H9 (cell line): ENCODE measurements around the gene ETV6. TPM values are rescaled to one million over a fixed set of nuclear protein-coding genes. Genes with fewer than 3 reads are reported as not detected.

Experiments
- DNase-seq: peaks from one replicate; pipeline ENCODE4 v3.0.0-alpha.2; 2017
- H2AFZ ChIP-seq: one replicate; pipeline ENCODE4 v1.6.1; 2013; ENCODE audit warnings: mild to moderate bottlenecking, low read length, control low read depth, moderate library complexity
- H2AK5ac ChIP-seq: 2 replicates; pipeline ENCODE4 v1.6.1; 2013; ENCODE audit warnings: low read length, control low read depth, mixed read lengths; ENCODE audit not compliant: insufficient read length
- H2BK120ac ChIP-seq: one replicate; pipeline ENCODE4 v1.6.1; 2013; ENCODE audit warnings: low read depth, mild to moderate bottlenecking, low read length, control low read depth, inconsistent platforms; ENCODE audit not compliant: poor library complexity, severe bottlenecking
- H2BK12ac ChIP-seq: 2 replicates; pipeline ENCODE4 v1.6.1; 2013; ENCODE audit warnings: low read length, control low read depth, mixed read lengths, low read depth; ENCODE audit not compliant: insufficient read length
- H2BK15ac ChIP-seq: 2 replicates; pipeline ENCODE4 v1.6.1; 2013; ENCODE audit warnings: low read depth, low read length, control low read depth
- H2BK20ac ChIP-seq: one replicate; pipeline ENCODE4 v1.6.1; 2013; ENCODE audit warnings: low read depth, mild to moderate bottlenecking, low read length, control low read depth, inconsistent platforms; ENCODE audit not compliant: poor library complexity, severe bottlenecking
- H2BK5ac ChIP-seq: 2 replicates; pipeline ENCODE4 v1.6.1; 2013; ENCODE audit warnings: low read length, control low read depth, mixed read lengths; ENCODE audit not compliant: insufficient read length
- H3K14ac ChIP-seq: 2 replicates; pipeline ENCODE4 v1.6.1; 2013; ENCODE audit warnings: low read length, control low read depth; ENCODE audit not compliant: insufficient read depth
- H3K18ac ChIP-seq: 2 replicates; pipeline ENCODE4 v1.6.1; 2013; ENCODE audit warnings: low read depth, mild to moderate bottlenecking, mixed read lengths, low read length, control low read depth; ENCODE audit not compliant: insufficient read length
- H3K23ac ChIP-seq: 2 replicates; pipeline ENCODE4 v1.6.1; 2013; ENCODE audit warnings: low read length, control low read depth, mixed read lengths, low read depth; ENCODE audit not compliant: insufficient read length
- H3K23me2 ChIP-seq: 2 replicates; pipeline ENCODE4 v1.6.1; 2013; ENCODE audit warnings: low read depth, mild to moderate bottlenecking, mixed read lengths, low read length, control low read depth; ENCODE audit not compliant: insufficient read length, poor library complexity, severe bottlenecking
- H3K27ac ChIP-seq: 2 replicates; pipeline ENCODE4 v1.5.1; 2013; ENCODE audit warnings: low read length, control low read depth, mixed read lengths, low read depth; ENCODE audit not compliant: insufficient read length
- H3K27me3 ChIP-seq: 2 replicates; pipeline ENCODE4 v1.6.1; 2013; ENCODE audit warnings: low read length, control low read depth, inconsistent platforms; ENCODE audit not compliant: insufficient read depth
- H3K4ac ChIP-seq: 2 replicates; pipeline ENCODE4 v1.6.1; 2013; ENCODE audit warnings: low read depth, mild to moderate bottlenecking, control low read depth, inconsistent platforms, low read length, moderate library complexity
- H3K4me1 ChIP-seq: 2 replicates; pipeline ENCODE4 v1.6.1; 2013; ENCODE audit warnings: low read length, control low read depth, inconsistent platforms; ENCODE audit not compliant: insufficient read depth
- H3K4me2 ChIP-seq: 2 replicates; pipeline ENCODE4 v1.6.1; 2013; ENCODE audit warnings: low read length, control low read depth, mixed read lengths; ENCODE audit not compliant: insufficient read length, insufficient read depth
- H3K56ac ChIP-seq: 2 replicates; pipeline ENCODE4 v1.6.1; 2013; ENCODE audit warnings: low read depth, mild to moderate bottlenecking, mixed read lengths, low read length, control low read depth; ENCODE audit not compliant: insufficient read length
- H3K79me1 ChIP-seq: 2 replicates; pipeline ENCODE4 v1.6.1; 2013; ENCODE audit warnings: low read depth, mild to moderate bottlenecking, moderate library complexity, low read length, control low read depth, inconsistent platforms; ENCODE audit not compliant: insufficient read depth, poor library complexity, severe bottlenecking
- H3K79me2 ChIP-seq: 2 replicates; pipeline ENCODE4 v1.6.1; 2013; ENCODE audit warnings: low read length, control low read depth, inconsistent platforms; ENCODE audit not compliant: insufficient read depth
- H3K9ac ChIP-seq: 2 replicates; pipeline ENCODE4 v1.6.1; 2013; ENCODE audit warnings: low read length, control low read depth, mixed read lengths; ENCODE audit not compliant: insufficient read length; ENCODE audit errors: extremely low read depth
- H3K9me3 ChIP-seq: one replicate; pipeline ENCODE4 v1.6.1; 2013; ENCODE audit warnings: low read depth, low read length, inconsistent platforms; ENCODE audit not compliant: control insufficient read depth
- H3T11ph ChIP-seq: one replicate; pipeline ENCODE4 v1.6.1; 2013; ENCODE audit warnings: mild to moderate bottlenecking, low read length, control low read depth, inconsistent platforms
- H4K20me1 ChIP-seq: one replicate; pipeline ENCODE4 v1.6.1; 2013; ENCODE audit not compliant: control insufficient read depth, insufficient read length, insufficient read depth
- H4K5ac ChIP-seq: 2 replicates; pipeline ENCODE4 v1.6.1; 2013; ENCODE audit warnings: low read depth, mild to moderate bottlenecking, mixed read lengths, low read length, control low read depth; ENCODE audit not compliant: insufficient read length
- H4K8ac ChIP-seq: replicated peaks from 2 replicates; pipeline ENCODE4 v1.6.1; 2013; ENCODE audit warnings: low read length, control low read depth, mixed read lengths, low read depth; ENCODE audit not compliant: insufficient read length
- H4K91ac ChIP-seq: 2 replicates; pipeline ENCODE4 v1.6.1; 2013; ENCODE audit warnings: low read depth, mild to moderate bottlenecking, moderate library complexity, mixed read lengths, low read length, control low read depth; ENCODE audit not compliant: insufficient read length
- H3K27ac Mint-ChIP-seq, 3 experiments: 2 replicates in 2 of 3; 3 replicates in 1 of 3; pipeline ENCODE4 v1.8.0; 2020 to 2021; ENCODE audit warnings: mixed read lengths in 3 of 3, mild to moderate bottlenecking in 1 of 3, moderate library complexity in 1 of 3
- H3K27me3 Mint-ChIP-seq: 2 replicates; pipeline ENCODE4 v1.8.0; 2021; ENCODE audit warnings: low read depth, mild to moderate bottlenecking, moderate library complexity, mixed read lengths
- H3K36me3 Mint-ChIP-seq, 3 experiments: 2 replicates in 2 of 3; 3 replicates in 1 of 3; pipeline ENCODE4 v1.8.0; 2020 to 2021; ENCODE audit warnings: low read depth in 3 of 3, mixed read lengths in 3 of 3; ENCODE audit not compliant: insufficient read depth in 1 of 3
- H3K4me1 Mint-ChIP-seq, 2 experiments: 2 replicates each; pipeline ENCODE4 v1.8.0; 2020; ENCODE audit warnings: mixed read lengths in 2 of 2
- H3K4me3 Mint-ChIP-seq, 2 experiments: 2 replicates in 1 of 2; 3 replicates in 1 of 2; pipeline ENCODE4 v1.8.0; 2020 to 2021; ENCODE audit warnings: mild to moderate bottlenecking in 2 of 2, mixed read lengths in 2 of 2, moderate library complexity in 1 of 2
- H3K9me3 Mint-ChIP-seq, 2 experiments: 2 replicates in 1 of 2; 3 replicates in 1 of 2; pipeline ENCODE4 v1.8.0; 2020; ENCODE audit warnings: mild to moderate bottlenecking in 2 of 2, mixed read lengths in 2 of 2, moderate library complexity in 1 of 2
- CTCF ChIP-seq: fragments of 200-600 bp; sonication (generic); conservative IDR thresholded peaks from 3 replicates; pipeline ENCODE4 v1.8.0; 2021; ENCODE audit warnings: antibody characterized with exemption, mild to moderate bottlenecking
- WGBS: extraction: QIAGEN DNeasy Blood & Tissue Kit; methylation state at CpG from one replicate; pipeline ENCODE4 v1.1.7; 2013; ENCODE audit warnings: missing lambda C conversion rate, low lambda C conversion rate, mixed read lengths; ENCODE audit not compliant: insufficient read length; ENCODE audit errors: extremely low coverage; 5-methylcytosine and 5-hydroxymethylcytosine counted together
- total RNA-seq: library from RNA; stranded (reverse); gene quantifications from 2 replicates; pipeline ENCODE4 v1.2.1, GENCODE V29; 2021

Gene ETV6
- total RNA-seq, 1 experiment from 2014 or later, result 28.7 TPM

- peaks cover 12 to 35% (median 20%) of the 10 kb centered on the region in 3 experiments for H3K36me3 Mint-ChIP-seq
- Histone ChIP-seq H2AK5ac (no peak overlapping the region), H2BK5ac (no peak overlapping the region), H3K14ac (no peak overlapping the region), H3K23ac (no peak overlapping the region), H3K27ac (no peak overlapping the region), H3K4me2 (no peak overlapping the region), H3K27me3 (no peaks in the 10 kb centered on the region), H3K9me3 (no peaks in the 10 kb centered on the region), H3T11ph (no peak overlapping the region), H4K5ac (no peak overlapping the region), H3K79me2 (no peaks in the 10 kb centered on the region), H3K9ac (no peak overlapping the region), H4K20me1 (no peaks in the 10 kb centered on the region), H3K79me1 (no peaks in the 10 kb centered on the region), H2AFZ (no peak overlapping the region), H3K56ac (no peak overlapping the region), H2BK15ac (no peak overlapping the region), H3K23me2 (no peaks in the 10 kb centered on the region), H2BK120ac (no peak overlapping the region), H2BK12ac (no peak overlapping the region), H2BK20ac (no peak overlapping the region), H3K18ac (no peak overlapping the region), H3K4me1 (no peaks in the 10 kb centered on the region), H4K8ac (no peak overlapping the region), H4K91ac (no peak overlapping the region), H3K4ac (no peak overlapping the region)
- no peak for TF ChIP-seq CTCF
- H3K27me3 Mint-ChIP-seq, result no peaks in the 10 kb centered on the region
- H3K4me1 Mint-ChIP-seq, result peaks cover 3 to 9% of the 10 kb centered on the region in 2 experiments
- no CpG with 5 or more reads among the region's 4 CpGs for WGBS
- DNase-seq, result no peak
- H3K27ac Mint-ChIP-seq, result peak overlapping the region in 2 of 3 experiments; percentile 56 to 65; a peak in 2 of 7 replicates
- no peaks in the 10 kb centered on the region for H3K9me3 Mint-ChIP-seq
- no peak overlapping the region for H3K4me3 Mint-ChIP-seq
These were observed 241.9 kb downstream of the ETV6 start for GRCh38 chr12:11891346-11891745.
